Suppressor macrophage (primary cell): Measurements from ENCODE around the gene ANGPTL2.
A peak's percentile ranks its signal among the peaks of the same experiment; 100 is the strongest.

Source experiments
- DNase-seq, 4 experiments: peaks; one replicate each; pipeline ENCODE4 v3.0.0-alpha.2; 2020 to 2022

Gene ANGPTL2

GRCh38 chr9:127074561-127075548 is 47.6 kb downstream of the ANGPTL2 start:
- DNase-seq = no peak

- DNase-seq = no peak
Measured at GRCh38 chr9:127067603-127068220, 54.7 kb downstream of the ANGPTL2 start.

- DNase-seq = peak in 1 of 4 experiments; percentile 18
Measured at GRCh38 chr9:127066851-127067136, 55.6 kb downstream of the ANGPTL2 start.

GRCh38 chr9:127066060-127066850 is 56.2 kb downstream of the ANGPTL2 start:
- DNase-seq = no peak

- DNase-seq = no peak
Measured at GRCh38 chr9:127065592-127065991, 56.8 kb downstream of the ANGPTL2 start.

- no peak for DNase-seq
Measured at GRCh38 chr9:127064335-127064734, 58.1 kb downstream of the ANGPTL2 start.

GRCh38 chr9:127061411-127061810 is 61.0 kb downstream of the ANGPTL2 start:
- DNase-seq = no peak

- no peak for DNase-seq
Measured at GRCh38 chr9:127059765-127060361, 62.6 kb downstream of the ANGPTL2 start.

- DNase-seq = no peak
Measured at GRCh38 chr9:127059030-127059429, 63.4 kb downstream of the ANGPTL2 start.

GRCh38 chr9:127058645-127059021 is 63.8 kb downstream of the ANGPTL2 start:
- no peak for DNase-seq

- no peak for DNase-seq
Measured at GRCh38 chr9:127058011-127058644, 64.3 kb downstream of the ANGPTL2 start.

GRCh38 chr9:127056446-127056845 is 66.0 kb downstream of the ANGPTL2 start:
- no peak for DNase-seq

GRCh38 chr9:127055745-127056402 is 66.6 kb downstream of the ANGPTL2 start:
- no peak for DNase-seq

GRCh38 chr9:127053960-127054359 is 68.5 kb downstream of the ANGPTL2 start:
- DNase-seq = no peak

GRCh38 chr9:127053057-127053821 is 69.2 kb downstream of the ANGPTL2 start:
- no peak for DNase-seq

GRCh38 chr9:127051881-127052595 is 70.4 kb downstream of the ANGPTL2 start:
- no peak for DNase-seq

GRCh38 chr9:127050591-127051001 is 71.8 kb downstream of the ANGPTL2 start:
- DNase-seq = peak in 3 of 4 experiments; percentile 51 to 64 (median 56)

- DNase-seq = no peak
Measured at GRCh38 chr9:127050152-127050551, 72.3 kb downstream of the ANGPTL2 start.

GRCh38 chr9:127049581-127049980 is 72.9 kb downstream of the ANGPTL2 start:
- DNase-seq = no peak

- peak; percentile 78 to 89 (median 84) for DNase-seq
Measured at GRCh38 chr9:127049044-127049443, 73.4 kb downstream of the ANGPTL2 start.
